ENCODE data around the gene RPL22.

- TF ChIP-seq, protein P1, sequence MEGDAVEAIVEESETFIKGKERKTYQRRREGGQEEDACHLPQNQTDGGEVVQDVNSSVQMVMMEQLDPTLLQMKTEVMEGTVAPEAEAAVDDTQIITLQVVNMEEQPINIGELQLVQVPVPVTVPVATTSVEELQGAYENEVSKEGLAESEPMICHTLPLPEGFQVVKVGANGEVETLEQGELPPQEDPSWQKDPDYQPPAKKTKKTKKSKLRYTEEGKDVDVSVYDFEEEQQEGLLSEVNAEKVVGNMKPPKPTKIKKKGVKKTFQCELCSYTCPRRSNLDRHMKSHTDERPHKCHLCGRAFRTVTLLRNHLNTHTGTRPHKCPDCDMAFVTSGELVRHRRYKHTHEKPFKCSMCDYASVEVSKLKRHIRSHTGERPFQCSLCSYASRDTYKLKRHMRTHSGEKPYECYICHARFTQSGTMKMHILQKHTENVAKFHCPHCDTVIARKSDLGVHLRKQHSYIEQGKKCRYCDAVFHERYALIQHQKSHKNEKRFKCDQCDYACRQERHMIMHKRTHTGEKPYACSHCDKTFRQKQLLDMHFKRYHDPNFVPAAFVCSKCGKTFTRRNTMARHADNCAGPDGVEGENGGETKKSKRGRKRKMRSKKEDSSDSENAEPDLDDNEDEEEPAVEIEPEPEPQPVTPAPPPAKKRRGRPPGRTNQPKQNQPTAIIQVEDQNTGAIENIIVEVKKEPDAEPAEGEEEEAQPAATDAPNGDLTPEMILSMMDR (IDR thresholded peaks at IDR 0.05; ENCODE audit: low read length) = no peak
- no peak for TF ChIP-seq EZH2phosphoT487 (IDR thresholded peaks at IDR 0.05; ENCODE audit: low read length)
- TF ChIP-seq EZH2 (optimal IDR thresholded peaks at IDR 0.05; ENCODE audit: low read depth, low read length) = no peak
Measured at GRCh38 chr1:6218375-6219164, 19.2 kb upstream of the RPL22 start.

All from MM.1S (cell line).